ENCODE results near the gene POU6F2. TPM values are rescaled to one million over a fixed set of nuclear protein-coding genes. Genes with fewer than 3 reads are reported as not detected.

The POU6F2 gene
- total RNA-seq, 4 donors from 2014 or later: 0.48 to 0.82 TPM; not detected in 2

GRCh38 chr7:39357648-39358047 is 379.9 kb downstream of the POU6F2 start:
- no peak for DNase-seq
- Histone ChIP-seq H3K9me3 (no peaks in the 10 kb centered on the region), H3K36me3 (no peaks in the 10 kb centered on the region), H3K27ac (no peak overlapping the region), H3K4me3 (no peak overlapping the region), H3K27me3 (no peaks in the 10 kb centered on the region), H3K4me1 (peaks cover 0 to 2% (median 0%) of the 10 kb centered on the region in 4 donors)
- WGBS, 2 donors (ENCODE audit: low coverage in 1 of 2): 22 to 60% methylated on average over 1 to 3 of the region's 3 CpGs
- TF ChIP-seq CTCF (IDR thresholded peaks at IDR 0.05) (peak in 1 of 5 experiments; percentile 8), POLR2AphosphoS5 (IDR thresholded peaks at IDR 0.05) (no peak)
- intact Hi-C loops (cut with DNase I; ENCODE audit: low total_unique reads): no loop called here
- in situ Hi-C loops (cut with MboI; ENCODE audit: low pct_ligation_motif_present in 1 of 4, low pct_unique_long_range_greater_than_20kb in 1 of 4, low sequenced_read_pairs in 3 of 4): no loop called here

- no peak overlapping the region for H3K27ac ChIP-seq
- no peak overlapping the region for H3K4me3 ChIP-seq
- no peaks in the 10 kb centered on the region for H3K36me3 ChIP-seq
- 43 to 60% methylated on average over 4 of the region's 4 CpGs for WGBS, 2 donors (ENCODE audit: low coverage in 1 of 2)
- no peaks in the 10 kb centered on the region for H3K27me3 ChIP-seq
- peaks cover 0 to 2% (median 0%) of the 10 kb centered on the region in 4 donors for H3K4me1 ChIP-seq
- intact Hi-C loops (cut with DNase I; ENCODE audit: low total_unique reads): no loop called here
- in situ Hi-C loops (cut with MboI; ENCODE audit: low pct_ligation_motif_present in 1 of 4, low pct_unique_long_range_greater_than_20kb in 1 of 4, low sequenced_read_pairs in 3 of 4): no loop called here
- no peak for TF ChIP-seq CTCF (IDR thresholded peaks at IDR 0.05)
- DNase-seq: no peak
- H3K9me3 ChIP-seq: no peaks in the 10 kb centered on the region
Measured at GRCh38 chr7:39360038-39360437, 382.3 kb downstream of the POU6F2 start.

GRCh38 chr7:39360766-39361165 is 383.1 kb downstream of the POU6F2 start:
- intact Hi-C loops (cut with DNase I; ENCODE audit: low total_unique reads): no loop called here
- WGBS, 2 donors (ENCODE audit: low coverage in 1 of 2): 76% methylated on average over 1 of the region's 1 CpG; no CpG with 5 or more reads in 1 of the 2 donors

DNA sequence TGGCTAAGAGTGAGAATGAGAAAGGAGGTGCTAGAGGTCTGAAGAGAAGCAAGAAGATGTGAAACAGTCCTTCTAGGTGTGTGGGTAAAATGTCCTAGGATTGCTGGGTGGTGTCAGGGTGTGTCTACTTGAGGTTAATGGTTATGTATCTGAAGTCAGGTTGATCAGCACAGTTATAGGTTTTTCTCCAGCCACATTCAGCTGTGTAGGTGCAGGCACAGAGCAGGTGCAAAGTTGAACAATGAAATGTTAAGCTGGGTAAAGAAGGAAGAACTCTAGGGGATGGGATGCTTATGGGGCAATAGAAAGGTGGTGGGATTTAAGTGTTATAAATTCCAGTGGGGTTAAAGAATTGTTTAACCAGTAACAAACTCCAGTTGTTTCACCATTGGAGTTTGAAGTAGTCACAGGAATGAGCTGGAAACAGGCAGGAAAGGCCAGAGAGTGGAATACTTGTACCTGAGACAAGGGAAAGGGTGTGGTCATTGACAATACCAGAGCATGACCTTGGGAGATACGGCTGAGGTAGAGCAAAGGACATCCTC is 388.1 kb downstream of the POU6F2 start:
- H3K27ac ChIP-seq: no peak overlapping the region

More at GRCh38 chr7:39360766-39361165, 383.1 kb downstream of the POU6F2 start:
- TF ChIP-seq CTCF (IDR thresholded peaks at IDR 0.05) (no peak), POLR2AphosphoS5 (IDR thresholded peaks at IDR 0.05) (no peak), POLR2A (IDR thresholded peaks at IDR 0.05) (no peak), EP300 (IDR thresholded peaks at IDR 0.05; ENCODE audit: low read depth) (no peak)
- in situ Hi-C loops (cut with MboI; ENCODE audit: low pct_ligation_motif_present in 1 of 4, low pct_unique_long_range_greater_than_20kb in 1 of 4, low sequenced_read_pairs in 3 of 4): no loop called here
- Histone ChIP-seq H3K36me3 (no peaks in the 10 kb centered on the region), H3K27me3 (no peaks in the 10 kb centered on the region), H3K27ac (no peak overlapping the region), H3K4me3 (no peak overlapping the region), H3K4me1 (peaks cover 0 to under 1% (median 0%) of the 10 kb centered on the region in 4 donors), H3K9me3 (no peaks in the 10 kb centered on the region)
- no peak for DNase-seq

More for the DNA sequence above, 388.1 kb downstream of the POU6F2 start:
- no peak for DNase-seq
- intact Hi-C loops (cut with DNase I; ENCODE audit: low total_unique reads) (no loop called here), in situ Hi-C loops (cut with MboI; ENCODE audit: low pct_ligation_motif_present in 1 of 4, low pct_unique_long_range_greater_than_20kb in 1 of 4, low sequenced_read_pairs in 3 of 4) (no loop called here)
- Histone ChIP-seq H3K9me3 (no peaks in the 10 kb centered on the region), H3K27me3 (no peaks in the 10 kb centered on the region), H3K4me1 (no peaks in the 10 kb centered on the region), H3K36me3 (no peaks in the 10 kb centered on the region), H3K4me3 (no peak overlapping the region)
- WGBS, 2 donors (ENCODE audit: low coverage in 1 of 2): 23 to 71% methylated on average over 1 of the region's 1 CpG
- TF ChIP-seq POLR2A (IDR thresholded peaks at IDR 0.05) (no peak), EP300 (IDR thresholded peaks at IDR 0.05; ENCODE audit: low read depth) (no peak), POLR2AphosphoS5 (IDR thresholded peaks at IDR 0.05) (no peak), CTCF (IDR thresholded peaks at IDR 0.05) (no peak)

All from transverse colon (tissue), 4 donors.